Bronchial epithelial cell (primary cell): Measurements from ENCODE around the gene TMEM81. TPM values are rescaled to one million over a fixed set of nuclear protein-coding genes. Genes with fewer than 3 reads are reported as not detected.

ENCODE experiments used
- DNase-seq: peaks from one replicate; pipeline ENCODE4 v3.0.0-alpha.2; 2010; ENCODE audit warnings: low read depth
- FAIRE-seq: peaks from 2 replicates; lab custom pipeline; 2011; peaks lifted over from hg19 to GRCh38; lab: Jason Lieb, UNC
- H3K27me3 ChIP-seq: 2 replicates; pipeline ENCODE4 v1.5.1; 2011; ENCODE audit warnings: low read length; ENCODE audit not compliant: control insufficient read depth, insufficient read depth
- H3K36me3 ChIP-seq: 2 replicates; pipeline ENCODE4 v1.5.1; 2011; ENCODE audit warnings: low read length; ENCODE audit not compliant: control insufficient read depth, insufficient read depth
- H3K4me3 ChIP-seq: 2 replicates; pipeline ENCODE4 v1.5.1; 2011; ENCODE audit warnings: mild to moderate bottlenecking, low read depth, low read length, control low read depth
- total RNA-seq: library from RNA; depleted of rRNA; stranded (reverse); fragments of >200 nt; gene quantifications from 2 replicates; pipeline ENCODE4 v1.2.1, GENCODE V29; 2014
- TF ChIP-seq, protein P1 (sequence below): IDR thresholded peaks from 2 replicates; pipeline ENCODE4 v1.5.1; 2011; ENCODE audit warnings: mild to moderate bottlenecking, moderate library complexity, low read length, control low read depth, inconsistent platforms; ENCODE audit not compliant: insufficient read depth, severe bottlenecking

TMEM81 gene
- total RNA-seq, 1 donor from 2014 or later, result 1.6 TPM

- no peak for DNase-seq
- peaks cover 8% of the 10 kb centered on the region for H3K36me3 ChIP-seq
- no peak for FAIRE-seq
- H3K27me3 ChIP-seq, result no peaks in the 10 kb centered on the region
- H3K4me3 ChIP-seq, result no peak overlapping the region
- TF ChIP-seq, protein P1, sequence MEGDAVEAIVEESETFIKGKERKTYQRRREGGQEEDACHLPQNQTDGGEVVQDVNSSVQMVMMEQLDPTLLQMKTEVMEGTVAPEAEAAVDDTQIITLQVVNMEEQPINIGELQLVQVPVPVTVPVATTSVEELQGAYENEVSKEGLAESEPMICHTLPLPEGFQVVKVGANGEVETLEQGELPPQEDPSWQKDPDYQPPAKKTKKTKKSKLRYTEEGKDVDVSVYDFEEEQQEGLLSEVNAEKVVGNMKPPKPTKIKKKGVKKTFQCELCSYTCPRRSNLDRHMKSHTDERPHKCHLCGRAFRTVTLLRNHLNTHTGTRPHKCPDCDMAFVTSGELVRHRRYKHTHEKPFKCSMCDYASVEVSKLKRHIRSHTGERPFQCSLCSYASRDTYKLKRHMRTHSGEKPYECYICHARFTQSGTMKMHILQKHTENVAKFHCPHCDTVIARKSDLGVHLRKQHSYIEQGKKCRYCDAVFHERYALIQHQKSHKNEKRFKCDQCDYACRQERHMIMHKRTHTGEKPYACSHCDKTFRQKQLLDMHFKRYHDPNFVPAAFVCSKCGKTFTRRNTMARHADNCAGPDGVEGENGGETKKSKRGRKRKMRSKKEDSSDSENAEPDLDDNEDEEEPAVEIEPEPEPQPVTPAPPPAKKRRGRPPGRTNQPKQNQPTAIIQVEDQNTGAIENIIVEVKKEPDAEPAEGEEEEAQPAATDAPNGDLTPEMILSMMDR, result no peak
Measured at GRCh38 chr1:205109269-205109668, 25.0 kb upstream of the TMEM81 start.

- H3K36me3 ChIP-seq, result peaks cover 11% of the 10 kb centered on the region
- TF ChIP-seq, protein P1, result no peak
Measured at GRCh38 chr1:205108464-205108863, 24.2 kb upstream of the TMEM81 start.

GRCh38 chr1:205107327-205107726, 23.1 kb upstream of the TMEM81 start:
- Histone ChIP-seq H3K36me3 (peaks cover 10% of the 10 kb centered on the region), H3K4me3 (no peak overlapping the region), H3K27me3 (no peaks in the 10 kb centered on the region)
- TF ChIP-seq, protein P1, result no peak
- FAIRE-seq (no peak), DNase-seq (no peak)

More at GRCh38 chr1:205108464-205108863, 24.2 kb upstream of the TMEM81 start:
- no peak overlapping the region for H3K4me3 ChIP-seq
- DNase-seq, result no peak
- no peaks in the 10 kb centered on the region for H3K27me3 ChIP-seq
- no peak for FAIRE-seq

DNA sequence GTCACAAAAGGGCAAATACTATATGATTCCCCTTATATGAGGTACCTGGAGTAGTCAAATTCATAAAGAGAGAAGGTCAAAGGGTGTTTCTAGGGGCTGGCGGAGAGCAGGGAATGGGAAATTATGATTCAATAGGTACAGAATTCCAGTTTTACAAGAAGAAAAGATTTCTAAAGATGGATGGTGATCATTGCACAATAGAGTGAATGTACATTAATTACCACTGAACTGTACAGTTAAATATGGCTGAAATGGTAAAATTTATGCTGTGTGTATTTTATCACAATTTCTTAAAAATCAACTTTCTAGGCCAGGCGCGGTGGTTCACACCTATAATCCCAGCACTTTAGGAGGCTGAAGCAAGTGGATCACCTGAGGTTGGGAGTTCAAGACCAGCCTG, 18.1 kb upstream of the TMEM81 start:
- peaks cover 16% of the 10 kb centered on the region for H3K36me3 ChIP-seq

DNA sequence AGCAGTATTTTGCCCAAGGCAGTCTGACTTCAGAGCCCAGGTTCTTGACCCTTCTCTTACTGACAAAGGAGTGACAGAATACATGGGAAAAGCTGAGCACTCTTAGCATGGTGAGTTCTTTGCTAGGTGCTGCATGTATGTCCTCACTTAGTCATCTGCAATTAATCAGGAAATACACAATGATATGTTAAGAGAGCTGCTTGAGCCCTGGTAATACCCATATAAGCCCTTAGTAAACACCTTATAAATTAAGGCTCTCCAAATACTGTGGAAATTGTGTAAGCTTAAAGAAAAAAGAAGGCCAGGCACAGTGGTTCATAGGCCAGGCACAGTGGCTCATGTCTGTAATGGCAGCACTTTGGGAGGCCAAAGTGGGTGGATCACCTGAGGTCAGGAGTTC, 14.0 kb upstream of the TMEM81 start:
- TF ChIP-seq, protein P1, result no peak
- Histone ChIP-seq H3K4me3 (no peak overlapping the region), H3K27me3 (no peaks in the 10 kb centered on the region), H3K36me3 (peaks cover 13% of the 10 kb centered on the region)
- no peak for DNase-seq
- no peak for FAIRE-seq

More for the DNA sequence above, 18.1 kb upstream of the TMEM81 start:
- Histone ChIP-seq H3K27me3 (no peaks in the 10 kb centered on the region), H3K4me3 (no peak overlapping the region)
- FAIRE-seq, result no peak
- TF ChIP-seq, protein P1, result no peak
- DNase-seq, result no peak

GRCh38 chr1:205095422-205095821, 11.2 kb upstream of the TMEM81 start:
- Histone ChIP-seq H3K4me3 (no peak overlapping the region), H3K27me3 (no peaks in the 10 kb centered on the region), H3K36me3 (peaks cover 12% of the 10 kb centered on the region)
- FAIRE-seq (no peak), DNase-seq (no peak)
- TF ChIP-seq, protein P1, result no peak
